Measurements from ENCODE around the gene ZBTB4. TPM values are rescaled to one million over a fixed set of nuclear protein-coding genes. Genes with fewer than 3 reads are reported as not detected.

The ZBTB4 gene
- total and polyA plus RNA-seq, 9 of the 15 experiments (the other 6 are each of a cell fraction or from before 2014, with no cell fraction given) = 0.92 to 6.9 (median 3.3) TPM

- TF ChIP-seq, protein P1, sequence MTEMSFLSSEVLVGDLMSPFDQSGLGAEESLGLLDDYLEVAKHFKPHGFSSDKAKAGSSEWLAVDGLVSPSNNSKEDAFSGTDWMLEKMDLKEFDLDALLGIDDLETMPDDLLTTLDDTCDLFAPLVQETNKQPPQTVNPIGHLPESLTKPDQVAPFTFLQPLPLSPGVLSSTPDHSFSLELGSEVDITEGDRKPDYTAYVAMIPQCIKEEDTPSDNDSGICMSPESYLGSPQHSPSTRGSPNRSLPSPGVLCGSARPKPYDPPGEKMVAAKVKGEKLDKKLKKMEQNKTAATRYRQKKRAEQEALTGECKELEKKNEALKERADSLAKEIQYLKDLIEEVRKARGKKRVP (CRISPR knock-in tag; IDR thresholded peaks at IDR 0.05) = no peak
- TF ChIP-seq CXXC5 (CRISPR knock-in tag; IDR thresholded peaks at IDR 0.05) = peak; percentile 64
- TF ChIP-seq, protein P2, sequence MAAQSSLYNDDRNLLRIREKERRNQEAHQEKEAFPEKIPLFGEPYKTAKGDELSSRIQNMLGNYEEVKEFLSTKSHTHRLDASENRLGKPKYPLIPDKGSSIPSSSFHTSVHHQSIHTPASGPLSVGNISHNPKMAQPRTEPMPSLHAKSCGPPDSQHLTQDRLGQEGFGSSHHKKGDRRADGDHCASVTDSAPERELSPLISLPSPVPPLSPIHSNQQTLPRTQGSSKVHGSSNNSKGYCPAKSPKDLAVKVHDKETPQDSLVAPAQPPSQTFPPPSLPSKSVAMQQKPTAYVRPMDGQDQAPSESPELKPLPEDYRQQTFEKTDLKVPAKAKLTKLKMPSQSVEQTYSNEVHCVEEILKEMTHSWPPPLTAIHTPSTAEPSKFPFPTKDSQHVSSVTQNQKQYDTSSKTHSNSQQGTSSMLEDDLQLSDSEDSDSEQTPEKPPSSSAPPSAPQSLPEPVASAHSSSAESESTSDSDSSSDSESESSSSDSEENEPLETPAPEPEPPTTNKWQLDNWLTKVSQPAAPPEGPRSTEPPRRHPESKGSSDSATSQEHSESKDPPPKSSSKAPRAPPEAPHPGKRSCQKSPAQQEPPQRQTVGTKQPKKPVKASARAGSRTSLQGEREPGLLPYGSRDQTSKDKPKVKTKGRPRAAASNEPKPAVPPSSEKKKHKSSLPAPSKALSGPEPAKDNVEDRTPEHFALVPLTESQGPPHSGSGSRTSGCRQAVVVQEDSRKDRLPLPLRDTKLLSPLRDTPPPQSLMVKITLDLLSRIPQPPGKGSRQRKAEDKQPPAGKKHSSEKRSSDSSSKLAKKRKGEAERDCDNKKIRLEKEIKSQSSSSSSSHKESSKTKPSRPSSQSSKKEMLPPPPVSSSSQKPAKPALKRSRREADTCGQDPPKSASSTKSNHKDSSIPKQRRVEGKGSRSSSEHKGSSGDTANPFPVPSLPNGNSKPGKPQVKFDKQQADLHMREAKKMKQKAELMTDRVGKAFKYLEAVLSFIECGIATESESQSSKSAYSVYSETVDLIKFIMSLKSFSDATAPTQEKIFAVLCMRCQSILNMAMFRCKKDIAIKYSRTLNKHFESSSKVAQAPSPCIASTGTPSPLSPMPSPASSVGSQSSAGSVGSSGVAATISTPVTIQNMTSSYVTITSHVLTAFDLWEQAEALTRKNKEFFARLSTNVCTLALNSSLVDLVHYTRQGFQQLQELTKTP (IDR thresholded peaks at IDR 0.05; ENCODE audit: low read depth in 1 of 2, partially characterized antibody in 2 of 2) = no peak
- TF ChIP-seq ZNF583 (CRISPR knock-in tag; IDR thresholded peaks at IDR 0.05) = no peak
- TF ChIP-seq CEBPB (tag; IDR thresholded peaks at IDR 0.05) = no peak
- TF ChIP-seq MTA3 (IDR thresholded peaks at IDR 0.05; ENCODE audit: borderline replicate concordance) = 0 out of 2 replicates have a peak, but pooled peaks have one; percentile 37
- no peak for TF ChIP-seq ZNF444 (CRISPR knock-in tag; IDR thresholded peaks at IDR 0.05)
- TF ChIP-seq NCOA2 (IDR thresholded peaks at IDR 0.05; ENCODE audit: partially characterized antibody in 2 of 2) = no peak
- no peak for TF ChIP-seq CC2D1A (IDR thresholded peaks at IDR 0.05)
- no peak; the same call in 1 of the 2 replicates for TF ChIP-seq BCOR (IDR thresholded peaks at IDR 0.05)
- TF ChIP-seq, protein P3, sequence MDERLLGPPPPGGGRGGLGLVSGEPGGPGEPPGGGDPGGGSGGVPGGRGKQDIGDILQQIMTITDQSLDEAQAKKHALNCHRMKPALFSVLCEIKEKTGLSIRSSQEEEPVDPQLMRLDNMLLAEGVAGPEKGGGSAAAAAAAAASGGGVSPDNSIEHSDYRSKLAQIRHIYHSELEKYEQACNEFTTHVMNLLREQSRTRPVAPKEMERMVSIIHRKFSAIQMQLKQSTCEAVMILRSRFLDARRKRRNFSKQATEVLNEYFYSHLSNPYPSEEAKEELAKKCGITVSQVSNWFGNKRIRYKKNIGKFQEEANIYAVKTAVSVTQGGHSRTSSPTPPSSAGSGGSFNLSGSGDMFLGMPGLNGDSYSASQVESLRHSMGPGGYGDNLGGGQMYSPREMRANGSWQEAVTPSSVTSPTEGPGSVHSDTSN (CRISPR knock-in tag; IDR thresholded peaks at IDR 0.05; ENCODE audit: low read depth) = no peak
- TF ChIP-seq, protein P3 (tag; conservative IDR thresholded peaks at IDR 0.05; ENCODE audit: low read depth) = no peak
- no peak for TF ChIP-seq PTTG1 (tag; IDR thresholded peaks at IDR 0.05; ENCODE audit: low read depth)
- no peak for TF ChIP-seq NONO (IDR thresholded peaks at IDR 0.05; ENCODE audit: low read depth in 2 of 2, low read length in 1 of 2)
- peak; percentile 52 for TF ChIP-seq RBFOX2 (IDR thresholded peaks at IDR 0.05; ENCODE audit: low read depth, low read length)
- TF ChIP-seq, protein P4, sequence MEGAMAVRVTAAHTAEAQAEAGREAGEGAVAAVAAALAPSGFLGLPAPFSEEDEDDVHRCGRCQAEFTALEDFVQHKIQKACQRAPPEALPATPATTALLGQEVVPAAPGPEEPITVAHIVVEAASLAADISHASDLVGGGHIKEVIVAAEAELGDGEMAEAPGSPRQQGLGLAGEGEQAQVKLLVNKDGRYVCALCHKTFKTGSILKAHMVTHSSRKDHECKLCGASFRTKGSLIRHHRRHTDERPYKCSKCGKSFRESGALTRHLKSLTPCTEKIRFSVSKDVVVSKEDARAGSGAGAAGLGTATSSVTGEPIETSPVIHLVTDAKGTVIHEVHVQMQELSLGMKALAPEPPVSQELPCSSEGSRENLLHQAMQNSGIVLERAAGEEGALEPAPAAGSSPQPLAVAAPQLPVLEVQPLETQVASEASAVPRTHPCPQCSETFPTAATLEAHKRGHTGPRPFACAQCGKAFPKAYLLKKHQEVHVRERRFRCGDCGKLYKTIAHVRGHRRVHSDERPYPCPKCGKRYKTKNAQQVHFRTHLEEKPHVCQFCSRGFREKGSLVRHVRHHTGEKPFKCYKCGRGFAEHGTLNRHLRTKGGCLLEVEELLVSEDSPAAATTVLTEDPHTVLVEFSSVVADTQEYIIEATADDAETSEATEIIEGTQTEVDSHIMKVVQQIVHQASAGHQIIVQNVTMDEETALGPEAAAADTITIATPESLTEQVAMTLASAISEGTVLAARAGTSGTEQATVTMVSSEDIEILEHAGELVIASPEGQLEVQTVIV (CRISPR knock-in tag; IDR thresholded peaks at IDR 0.05; ENCODE audit: borderline replicate concordance) = no peak
- TF ChIP-seq POLR2G (IDR thresholded peaks at IDR 0.05; ENCODE audit: low read depth, low read length) = no peak
- TF ChIP-seq ZKSCAN8 (CRISPR knock-in tag; IDR thresholded peaks at IDR 0.05) = no peak
Observed at GRCh38 chr17:7483255-7484066, 4.0 kb upstream of the ZBTB4 start (continued).
